Measurements from ENCODE around the gene RASGRF1.

GRCh38 chr15:78932258-78932808 is 158.2 kb downstream of the RASGRF1 start:
- no peak for TF ChIP-seq CTCF (conservative IDR thresholded peaks at IDR 0.05 in 1 of 2, IDR thresholded peaks at IDR 0.05 in 1 of 2; ENCODE audit: extremely low read depth in 1 of 2, insufficient read depth in 1 of 2, low read depth in 1 of 2, low read length in 2 of 2)
- TF ChIP-seq EZH2 (IDR thresholded peaks at IDR 0.05; ENCODE audit: borderline replicate concordance, low read length), result no peak

Data from mammary epithelial cell (primary cell).